IMR-90 (cell line): ENCODE data around the gene PLN.

Experiments used
- BHLHE40 ChIP-seq: fragments of 150-350 bp; IDR thresholded peaks from 2 replicates; pipeline ENCODE4 v1.6.1; 2016; ENCODE audit warnings: mild to moderate bottlenecking, low read depth, low read length
- CEBPB ChIP-seq: IDR thresholded peaks from 2 replicates; pipeline ENCODE4 v1.6.1; 2012; ENCODE audit warnings: low read depth, low read length, improper control_type of control experiment
- CTCF ChIP-seq: conservative IDR thresholded peaks from 2 replicates; pipeline ENCODE4 v1.5.1; 2012; ENCODE audit warnings: mild to moderate bottlenecking, low read depth, low read length, improper control_type of control experiment
- MAFK ChIP-seq: IDR thresholded peaks from 2 replicates; pipeline ENCODE4 v1.6.1; 2012; ENCODE audit warnings: low read depth, low read length, improper control_type of control experiment
- MXI1 ChIP-seq: IDR thresholded peaks from 2 replicates; pipeline ENCODE4 v1.6.1; 2012; ENCODE audit warnings: low read depth, mild to moderate bottlenecking, low read length, moderate library complexity, borderline replicate concordance
- NFE2L2 ChIP-seq: fragments of 150-350 bp; IDR thresholded peaks from 2 replicates; pipeline ENCODE4 v1.6.1; 2016; ENCODE audit warnings: low read depth, mild to moderate bottlenecking, low read length
- POLR2A ChIP-seq: IDR thresholded peaks from 2 replicates; pipeline ENCODE4 v1.6.1; 2012; ENCODE audit warnings: mild to moderate bottlenecking, low read depth, low read length
- RFX5 ChIP-seq: IDR thresholded peaks from 2 replicates; pipeline ENCODE4 v1.8.0; 2012; ENCODE audit warnings: low read depth, mild to moderate bottlenecking, low read length, moderate library complexity
- SMC3 ChIP-seq: fragments of 150-350 bp; IDR thresholded peaks from 2 replicates; pipeline ENCODE4 v1.6.1; 2016; ENCODE audit warnings: low read depth, mild to moderate bottlenecking, antibody characterized with exemption, low read length, moderate library complexity
- TF ChIP-seq, protein P1 (sequence below): fragments of 150-350 bp; IDR thresholded peaks from 2 replicates; pipeline ENCODE4 v1.6.1; 2017; ENCODE audit warnings: mild to moderate bottlenecking, antibody characterized with exemption, low read length, low read depth

DNA sequence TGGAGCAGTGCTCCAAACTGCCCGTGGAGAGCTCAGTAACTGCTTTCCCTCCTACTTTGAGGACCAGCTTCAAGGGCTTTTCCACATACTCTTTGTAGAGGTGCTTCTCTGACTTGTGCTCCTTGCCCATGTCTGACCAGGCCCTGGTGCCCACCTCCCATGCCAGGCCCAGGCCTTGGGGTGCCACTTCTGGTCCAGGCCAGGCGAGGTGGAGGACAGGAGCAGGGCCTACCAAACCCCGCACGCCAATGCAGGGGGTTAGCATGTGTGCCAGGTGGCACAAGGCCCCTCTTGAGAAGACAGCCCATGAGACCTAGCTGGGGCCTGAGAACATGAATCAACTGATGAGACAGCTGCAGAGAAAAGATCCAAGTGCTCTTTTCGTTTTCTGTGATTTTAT lies 47.0 kb upstream of the PLN start:
- TF ChIP-seq CTCF (no peak), MXI1 (no peak), CEBPB (no peak), SMC3 (no peak), RFX5 (no peak), NFE2L2 (no peak), BHLHE40 (no peak), POLR2A (no peak), MAFK (no peak)
- TF ChIP-seq, protein P1, sequence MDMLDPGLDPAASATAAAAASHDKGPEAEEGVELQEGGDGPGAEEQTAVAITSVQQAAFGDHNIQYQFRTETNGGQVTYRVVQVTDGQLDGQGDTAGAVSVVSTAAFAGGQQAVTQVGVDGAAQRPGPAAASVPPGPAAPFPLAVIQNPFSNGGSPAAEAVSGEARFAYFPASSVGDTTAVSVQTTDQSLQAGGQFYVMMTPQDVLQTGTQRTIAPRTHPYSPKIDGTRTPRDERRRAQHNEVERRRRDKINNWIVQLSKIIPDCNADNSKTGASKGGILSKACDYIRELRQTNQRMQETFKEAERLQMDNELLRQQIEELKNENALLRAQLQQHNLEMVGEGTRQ: no peak
